OCI-LY1 (cell line): Measurements from ENCODE around the gene TXNDC16.

Experiments
- H2AFZ ChIP-seq: fragments of 200-600 bp; sonication (generic), shearing (Covaris generic); 2 replicates; pipeline ENCODE4 v1.6.0; 2014; ENCODE audit warnings: antibody characterized with exemption, mild to moderate bottlenecking, low read length
- H3F3A ChIP-seq: fragments of 200-600 bp; sonication (generic), shearing (Covaris generic); 2 replicates; pipeline ENCODE4 v1.6.0; 2014; ENCODE audit warnings: mild to moderate bottlenecking, antibody characterized with exemption, low read length, moderate library complexity; ENCODE audit not compliant: insufficient read depth
- H3K27ac ChIP-seq: fragments of 200-600 bp; sonication (generic); 2 replicates; pipeline ENCODE4 v1.5.1; 2014; ENCODE audit warnings: low read length, mixed run types, mild to moderate bottlenecking, low read depth; ENCODE audit not compliant: poor library complexity, severe bottlenecking
- H3K27me3 ChIP-seq: fragments of 200-600 bp; sonication (generic); 2 replicates; pipeline ENCODE4 v1.6.0; 2014; ENCODE audit warnings: antibody characterized with exemption, mild to moderate bottlenecking, low read length, moderate library complexity; ENCODE audit not compliant: insufficient read depth
- H3K36me3 ChIP-seq: fragments of 200-600 bp; sonication (generic); 2 replicates; pipeline ENCODE4 v1.6.1; 2014; ENCODE audit warnings: mild to moderate bottlenecking, antibody characterized with exemption, low read length, moderate library complexity, mixed read lengths; ENCODE audit not compliant: insufficient read depth
- H3K4me1 ChIP-seq: fragments of 200-600 bp; sonication (generic); 2 replicates; pipeline ENCODE4 v1.5.1; 2014; ENCODE audit warnings: mild to moderate bottlenecking, low read length, moderate library complexity; ENCODE audit not compliant: insufficient read depth, severe bottlenecking
- H3K4me2 ChIP-seq: fragments of 200-600 bp; sonication (generic), shearing (Covaris generic); 2 replicates; pipeline ENCODE4 v1.6.1; 2014; ENCODE audit warnings: low read length
- H3K4me3 ChIP-seq: fragments of 200-600 bp; sonication (generic); 2 replicates; pipeline ENCODE4 v1.5.1; 2014; ENCODE audit warnings: low read length, low read depth, mild to moderate bottlenecking, mixed read lengths; ENCODE audit not compliant: poor library complexity, severe bottlenecking
- H3K79me2 ChIP-seq: fragments of 200-600 bp; shearing (Covaris generic); 2 replicates; pipeline ENCODE4 v1.6.1; 2016; ENCODE audit warnings: mixed run types, low read length, mixed read lengths; ENCODE audit not compliant: insufficient read depth
- H3K9ac ChIP-seq: fragments of 200-600 bp; sonication (generic), shearing (Covaris generic); 2 replicates; pipeline ENCODE4 v1.6.1; 2014; ENCODE audit warnings: mild to moderate bottlenecking, low read length, mixed read lengths
- H3K9me2 ChIP-seq: fragments of 200-600 bp; sonication (generic), shearing (Covaris generic); 2 replicates; pipeline ENCODE4 v1.6.1; 2014; ENCODE audit warnings: low read depth, mild to moderate bottlenecking, low read length, mixed read lengths
- H3K9me3 ChIP-seq: fragments of 200-600 bp; shearing (Covaris generic); 2 replicates; pipeline ENCODE4 v1.6.1; 2014; ENCODE audit warnings: low read length, mixed read lengths
- H4K20me1 ChIP-seq: fragments of 200-600 bp; sonication (generic), shearing (Covaris generic); 2 replicates; pipeline ENCODE4 v1.6.0; 2016; ENCODE audit warnings: mild to moderate bottlenecking, low read length; ENCODE audit not compliant: insufficient read depth
- EZH2 ChIP-seq: fragments of 200-600 bp; sonication (generic), shearing (Covaris generic); IDR thresholded peaks from 2 replicates; pipeline ENCODE4 v1.8.0; 2017; ENCODE audit warnings: borderline replicate concordance, mixed run types, mild to moderate bottlenecking, antibody characterized with exemption, low read length, moderate library complexity, mixed read lengths
- TF ChIP-seq, protein P1 (sequence below): fragments of 200-600 bp; sonication (generic), shearing (Covaris generic); IDR thresholded peaks from 2 replicates; pipeline ENCODE4 v1.5.1; 2017; ENCODE audit warnings: mild to moderate bottlenecking, antibody characterized with exemption, low read length, moderate library complexity, mixed read lengths

TXNDC16 gene

GRCh38 chr14:52550661-52551060 is 1.6 kb downstream of the TXNDC16 start:
- no peak overlapping the region for H2AFZ ChIP-seq

DNA sequence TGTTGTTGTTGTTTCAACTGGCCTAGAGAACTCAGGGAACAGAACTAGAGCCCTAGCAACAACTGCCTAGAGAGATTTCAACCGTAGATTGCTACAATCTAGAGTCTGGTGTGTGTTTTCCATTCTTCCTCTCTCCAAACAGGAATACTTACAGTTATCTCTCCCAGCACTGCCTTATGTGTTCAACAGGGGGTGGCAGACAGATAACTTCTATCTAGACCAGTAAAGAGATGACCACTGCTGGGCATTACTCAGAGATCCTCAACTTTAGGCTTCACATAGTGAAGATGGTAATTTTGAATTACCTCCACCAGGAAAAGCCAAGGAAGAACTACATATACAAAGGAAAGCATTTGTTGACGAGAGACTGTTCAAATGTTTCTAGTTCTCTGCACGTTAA is 4.8 kb downstream of the TXNDC16 start:
- Histone ChIP-seq H3F3A (no peaks in the 10 kb centered on the region), H3K4me2 (peak overlapping the region; percentile 10; the same call in 1 of the 2 replicates), H3K4me3 (no peak overlapping the region), H2AFZ (no peak overlapping the region), H3K9me3 (no peaks in the 10 kb centered on the region), H3K79me2 (peaks cover 51% of the 10 kb centered on the region), H3K9ac (no peak overlapping the region), H3K36me3 (peaks cover 32% of the 10 kb centered on the region), H3K4me1 (peaks cover 49% of the 10 kb centered on the region), H3K9me2 (no peaks in the 10 kb centered on the region), H3K27me3 (no peaks in the 10 kb centered on the region), H3K27ac (peak overlapping the region; percentile 82), H4K20me1 (no peaks in the 10 kb centered on the region)
- TF ChIP-seq EZH2 = no peak
- TF ChIP-seq, protein P1, sequence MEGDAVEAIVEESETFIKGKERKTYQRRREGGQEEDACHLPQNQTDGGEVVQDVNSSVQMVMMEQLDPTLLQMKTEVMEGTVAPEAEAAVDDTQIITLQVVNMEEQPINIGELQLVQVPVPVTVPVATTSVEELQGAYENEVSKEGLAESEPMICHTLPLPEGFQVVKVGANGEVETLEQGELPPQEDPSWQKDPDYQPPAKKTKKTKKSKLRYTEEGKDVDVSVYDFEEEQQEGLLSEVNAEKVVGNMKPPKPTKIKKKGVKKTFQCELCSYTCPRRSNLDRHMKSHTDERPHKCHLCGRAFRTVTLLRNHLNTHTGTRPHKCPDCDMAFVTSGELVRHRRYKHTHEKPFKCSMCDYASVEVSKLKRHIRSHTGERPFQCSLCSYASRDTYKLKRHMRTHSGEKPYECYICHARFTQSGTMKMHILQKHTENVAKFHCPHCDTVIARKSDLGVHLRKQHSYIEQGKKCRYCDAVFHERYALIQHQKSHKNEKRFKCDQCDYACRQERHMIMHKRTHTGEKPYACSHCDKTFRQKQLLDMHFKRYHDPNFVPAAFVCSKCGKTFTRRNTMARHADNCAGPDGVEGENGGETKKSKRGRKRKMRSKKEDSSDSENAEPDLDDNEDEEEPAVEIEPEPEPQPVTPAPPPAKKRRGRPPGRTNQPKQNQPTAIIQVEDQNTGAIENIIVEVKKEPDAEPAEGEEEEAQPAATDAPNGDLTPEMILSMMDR = no peak

More at GRCh38 chr14:52550661-52551060, 1.6 kb downstream of the TXNDC16 start:
- Histone ChIP-seq H3K27me3 (no peaks in the 10 kb centered on the region), H3K27ac (peak overlapping the region; percentile 81), H4K20me1 (no peaks in the 10 kb centered on the region), H3K9ac (peak overlapping the region; percentile 97), H3K4me2 (peak overlapping the region; percentile 92), H3K9me2 (no peaks in the 10 kb centered on the region), H3K4me1 (peaks cover 62% of the 10 kb centered on the region), H3K9me3 (no peaks in the 10 kb centered on the region), H3K79me2 (peaks cover 35% of the 10 kb centered on the region), H3K4me3 (peak overlapping the region; percentile 98), H3F3A (no peaks in the 10 kb centered on the region), H3K36me3 (peaks cover 16% of the 10 kb centered on the region)
- TF ChIP-seq, protein P1 = no peak
- no peak for TF ChIP-seq EZH2

GRCh38 chr14:52547027-52547426 is 5.3 kb downstream of the TXNDC16 start:
- H3K27ac ChIP-seq = peak overlapping the region; percentile 82
- H3K79me2 ChIP-seq = peaks cover 51% of the 10 kb centered on the region
- no peaks in the 10 kb centered on the region for H3K9me2 ChIP-seq
- H3K9ac ChIP-seq = peak overlapping the region; percentile 56; the same call in 1 of the 2 replicates
- peaks cover 49% of the 10 kb centered on the region for H3K4me1 ChIP-seq
- H3F3A ChIP-seq = no peaks in the 10 kb centered on the region
- H4K20me1 ChIP-seq = no peaks in the 10 kb centered on the region
- no peaks in the 10 kb centered on the region for H3K9me3 ChIP-seq
- peaks cover 37% of the 10 kb centered on the region for H3K36me3 ChIP-seq
- H3K4me2 ChIP-seq = peak overlapping the region; percentile 76
- TF ChIP-seq, protein P1 = no peak
- TF ChIP-seq EZH2 = no peak
- no peak overlapping the region for H2AFZ ChIP-seq
- H3K27me3 ChIP-seq = no peaks in the 10 kb centered on the region
- H3K4me3 ChIP-seq = peak overlapping the region; percentile 46
